ENCODE measurements around the gene GPC5.

Gene GPC5

GRCh38 chr13:92028695-92029094, 630.3 kb downstream of the GPC5 start:
- no peak for DNase-seq (ENCODE audit: extremely low spot score)
- ChIA-PET CTCF (interaction anchor here (0.9 kb wide), 1 partner anchor 13 kb away, joined by 3 read pairs; no protein-coding TSS in a partner anchor), POLR2A (no interaction called here)
- no peak for TF ChIP-seq CTCF (IDR thresholded peaks at IDR 0.05; ENCODE audit: control extremely low read depth, extremely low read depth, low read depth, missing control alignments)

- ChIA-PET CTCF (interaction anchor here (0.9 kb wide), 1 partner anchor 12 kb away, joined by 3 read pairs; no protein-coding TSS in a partner anchor), POLR2A (no interaction called here)
- TF ChIP-seq CTCF (IDR thresholded peaks at IDR 0.05; ENCODE audit: control extremely low read depth, extremely low read depth, low read depth, missing control alignments) = no peak
- DNase-seq (ENCODE audit: extremely low spot score) = no peak
Measured at GRCh38 chr13:92029641-92030040, 631.2 kb downstream of the GPC5 start.

- ChIA-PET POLR2A (no interaction called here), CTCF (no interaction called here)
- DNase-seq (ENCODE audit: extremely low spot score) = no peak
- TF ChIP-seq CTCF (IDR thresholded peaks at IDR 0.05; ENCODE audit: control extremely low read depth, extremely low read depth, low read depth, missing control alignments) = no peak
Measured at GRCh38 chr13:92038905-92039304, 640.5 kb downstream of the GPC5 start.

DNA sequence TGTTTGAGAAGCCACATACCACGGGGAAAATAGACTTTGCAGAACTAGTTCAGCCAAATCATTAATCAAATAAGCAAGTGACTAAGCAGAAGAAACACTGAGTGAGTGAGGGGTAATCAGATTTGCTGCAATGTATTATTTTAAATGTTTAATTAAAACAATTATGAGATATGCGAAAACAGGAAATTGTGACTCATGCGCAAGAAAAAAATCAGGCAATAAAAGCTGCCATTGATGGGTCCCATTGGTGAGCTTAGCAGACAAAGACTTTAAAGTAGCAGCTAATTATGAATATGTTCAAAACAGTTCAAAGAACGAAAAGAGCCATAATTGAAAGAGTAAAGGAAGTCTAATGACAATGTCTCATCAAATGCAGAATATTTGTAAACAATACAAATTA, 644.1 kb downstream of the GPC5 start:
- POLR2A ChIA-PET = no interaction called here
- no peak for TF ChIP-seq CTCF (IDR thresholded peaks at IDR 0.05; ENCODE audit: control extremely low read depth, extremely low read depth, low read depth, missing control alignments)
- no peak for DNase-seq (ENCODE audit: extremely low spot score)
- CTCF ChIA-PET = interaction anchor here (1.0 to 1.4 kb wide), 4 partner anchors 10 to 13 kb away, joined by 3 to 5 read pairs (median 3); no protein-coding TSS in a partner anchor

GRCh38 chr13:92044351-92044750, 645.9 kb downstream of the GPC5 start:
- CTCF ChIA-PET = interaction anchor here (0.6 kb wide), 1 partner anchor 9 kb away, joined by 3 read pairs; no protein-coding TSS in a partner anchor
- no peak for TF ChIP-seq CTCF (IDR thresholded peaks at IDR 0.05; ENCODE audit: control extremely low read depth, extremely low read depth, low read depth, missing control alignments)
- POLR2A ChIA-PET = no interaction called here
- DNase-seq (ENCODE audit: extremely low spot score) = no peak

GRCh38 chr13:92054389-92054788, 656.0 kb downstream of the GPC5 start:
- DNase-seq (ENCODE audit: extremely low spot score) = no peak
- ChIA-PET POLR2A (no interaction called here), CTCF (no interaction called here)
- TF ChIP-seq CTCF (IDR thresholded peaks at IDR 0.05; ENCODE audit: control extremely low read depth, extremely low read depth, low read depth, missing control alignments) = no peak

- CTCF ChIA-PET = interaction anchor here (0.6 to 1.5 kb wide), 6 partner anchors 8 to 106 kb away, joined by 3 to 4 read pairs (median 3); no protein-coding TSS in a partner anchor
Measured at GRCh38 chr13:92074658-92075057, 676.2 kb downstream of the GPC5 start.

More at GRCh38 chr13:92074658-92075057, 676.2 kb downstream of the GPC5 start:
- POLR2A ChIA-PET = no interaction called here
- no peak for DNase-seq (ENCODE audit: extremely low spot score)
- TF ChIP-seq CTCF (IDR thresholded peaks at IDR 0.05; ENCODE audit: control extremely low read depth, extremely low read depth, low read depth, missing control alignments) = peak; percentile 44

All from GM10248 (cell line).